ENCODE data around the gene ATP8B1.

ATP8B1 gene

DNA sequence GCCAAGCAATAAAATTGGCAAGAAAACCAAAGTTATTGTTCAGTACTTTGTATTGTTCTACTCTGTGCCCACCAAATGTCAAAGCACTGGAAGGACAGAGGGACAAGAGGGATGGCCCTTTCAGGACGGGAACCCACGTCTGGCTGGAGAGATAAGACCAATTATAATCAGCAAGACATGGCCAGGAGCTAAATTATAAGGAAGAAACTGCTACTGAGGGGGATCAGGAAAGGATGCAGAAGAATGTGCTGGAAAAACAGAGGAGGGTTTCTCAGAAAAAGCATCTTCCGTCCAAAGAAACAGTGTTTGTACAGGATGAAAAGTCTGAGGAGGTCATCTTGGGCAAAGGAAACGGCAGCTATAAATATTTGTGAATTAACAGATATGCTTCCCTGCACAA lies 135.1 kb downstream of the ATP8B1 start:
- DNase-seq (ENCODE audit: low read depth), result no peak
- no peak overlapping the region for H3K4me3 ChIP-seq (ENCODE audit: low read length)
- TF ChIP-seq, protein P1, sequence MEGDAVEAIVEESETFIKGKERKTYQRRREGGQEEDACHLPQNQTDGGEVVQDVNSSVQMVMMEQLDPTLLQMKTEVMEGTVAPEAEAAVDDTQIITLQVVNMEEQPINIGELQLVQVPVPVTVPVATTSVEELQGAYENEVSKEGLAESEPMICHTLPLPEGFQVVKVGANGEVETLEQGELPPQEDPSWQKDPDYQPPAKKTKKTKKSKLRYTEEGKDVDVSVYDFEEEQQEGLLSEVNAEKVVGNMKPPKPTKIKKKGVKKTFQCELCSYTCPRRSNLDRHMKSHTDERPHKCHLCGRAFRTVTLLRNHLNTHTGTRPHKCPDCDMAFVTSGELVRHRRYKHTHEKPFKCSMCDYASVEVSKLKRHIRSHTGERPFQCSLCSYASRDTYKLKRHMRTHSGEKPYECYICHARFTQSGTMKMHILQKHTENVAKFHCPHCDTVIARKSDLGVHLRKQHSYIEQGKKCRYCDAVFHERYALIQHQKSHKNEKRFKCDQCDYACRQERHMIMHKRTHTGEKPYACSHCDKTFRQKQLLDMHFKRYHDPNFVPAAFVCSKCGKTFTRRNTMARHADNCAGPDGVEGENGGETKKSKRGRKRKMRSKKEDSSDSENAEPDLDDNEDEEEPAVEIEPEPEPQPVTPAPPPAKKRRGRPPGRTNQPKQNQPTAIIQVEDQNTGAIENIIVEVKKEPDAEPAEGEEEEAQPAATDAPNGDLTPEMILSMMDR (IDR thresholded peaks at IDR 0.05; ENCODE audit: insufficient read depth, low read depth, low read length, missing control alignments), result no peak

- peak; percentile 71 for DNase-seq (ENCODE audit: low read depth)
- H3K4me3 ChIP-seq (ENCODE audit: low read length), result no peak overlapping the region
- TF ChIP-seq, protein P1 (IDR thresholded peaks at IDR 0.05; ENCODE audit: insufficient read depth, low read depth, low read length, missing control alignments), result no peak
Measured at GRCh38 chr18:57666818-57667497, 136.2 kb downstream of the ATP8B1 start.

- H3K4me3 ChIP-seq (ENCODE audit: low read length), result no peak overlapping the region
- no peak for DNase-seq (ENCODE audit: low read depth)
- TF ChIP-seq, protein P1 (IDR thresholded peaks at IDR 0.05; ENCODE audit: insufficient read depth, low read depth, low read length, missing control alignments), result no peak
Measured at GRCh38 chr18:57664568-57665165, 138.4 kb downstream of the ATP8B1 start.

DNA sequence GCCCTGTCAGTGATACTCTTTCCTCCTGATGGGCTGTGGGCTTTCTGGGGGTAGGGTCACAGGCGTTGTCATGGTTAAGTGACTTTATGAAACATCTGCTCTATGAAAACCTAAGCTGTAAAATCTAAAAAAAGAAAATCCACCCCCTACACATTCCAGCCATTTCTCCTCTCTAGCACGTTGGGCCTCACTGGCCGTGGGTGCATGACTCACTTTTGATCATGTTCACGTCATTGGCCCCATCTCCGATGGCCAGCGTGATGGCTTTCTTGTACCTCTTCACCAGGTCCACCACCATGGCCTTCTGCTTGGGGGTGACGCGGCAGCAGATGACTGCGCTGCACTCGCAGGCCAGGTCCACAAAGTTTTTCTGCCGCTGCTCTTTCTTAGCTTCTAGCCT lies 142.2 kb downstream of the ATP8B1 start:
- no peak overlapping the region for H3K4me3 ChIP-seq (ENCODE audit: low read length)
- DNase-seq (ENCODE audit: low read depth), result no peak
- TF ChIP-seq, protein P1 (IDR thresholded peaks at IDR 0.05; ENCODE audit: insufficient read depth, low read depth, low read length, missing control alignments), result no peak

- TF ChIP-seq, protein P1 (IDR thresholded peaks at IDR 0.05; ENCODE audit: insufficient read depth, low read depth, low read length, missing control alignments), result no peak
Measured at GRCh38 chr18:57659460-57660102, 143.5 kb downstream of the ATP8B1 start.

DNA sequence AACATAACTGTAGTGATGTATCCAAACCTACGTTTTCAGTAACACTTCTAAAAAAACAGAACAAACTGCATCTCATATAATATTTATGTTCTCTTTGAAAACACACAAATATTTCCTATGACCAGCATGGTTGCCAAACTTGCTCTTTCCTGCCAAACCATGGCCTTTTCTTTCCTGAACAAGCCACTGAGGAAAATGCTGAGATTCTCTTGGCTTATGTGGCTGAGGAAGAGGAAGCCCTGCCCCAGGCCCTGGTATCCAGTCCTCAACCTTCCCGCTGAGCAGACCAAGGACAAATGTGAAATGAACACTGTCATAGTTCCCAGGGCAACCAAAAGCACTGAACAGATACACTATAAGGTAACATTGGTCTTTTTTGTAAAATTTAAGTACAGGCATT lies 145.6 kb downstream of the ATP8B1 start:
- H3K4me3 ChIP-seq (ENCODE audit: low read length), result no peak overlapping the region
- TF ChIP-seq, protein P1 (IDR thresholded peaks at IDR 0.05; ENCODE audit: insufficient read depth, low read depth, low read length, missing control alignments), result no peak
- DNase-seq (ENCODE audit: low read depth), result no peak

More at GRCh38 chr18:57659460-57660102, 143.5 kb downstream of the ATP8B1 start:
- H3K4me3 ChIP-seq (ENCODE audit: low read length), result no peak overlapping the region
- no peak for DNase-seq (ENCODE audit: low read depth)
